ENCODE results near the gene AKR1D1. TPM values are rescaled to one million over a fixed set of nuclear protein-coding genes. Genes with fewer than 3 reads are reported as not detected.
"Not testable (repeated sequence)": the region's sequence is repeated elsewhere in the genome, so short reads cannot be mapped to it uniquely, and the experiment has no call there.

AKR1D1 gene, protein sequence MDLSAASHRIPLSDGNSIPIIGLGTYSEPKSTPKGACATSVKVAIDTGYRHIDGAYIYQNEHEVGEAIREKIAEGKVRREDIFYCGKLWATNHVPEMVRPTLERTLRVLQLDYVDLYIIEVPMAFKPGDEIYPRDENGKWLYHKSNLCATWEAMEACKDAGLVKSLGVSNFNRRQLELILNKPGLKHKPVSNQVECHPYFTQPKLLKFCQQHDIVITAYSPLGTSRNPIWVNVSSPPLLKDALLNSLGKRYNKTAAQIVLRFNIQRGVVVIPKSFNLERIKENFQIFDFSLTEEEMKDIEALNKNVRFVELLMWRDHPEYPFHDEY
- total RNA-seq: not detected

DNA sequence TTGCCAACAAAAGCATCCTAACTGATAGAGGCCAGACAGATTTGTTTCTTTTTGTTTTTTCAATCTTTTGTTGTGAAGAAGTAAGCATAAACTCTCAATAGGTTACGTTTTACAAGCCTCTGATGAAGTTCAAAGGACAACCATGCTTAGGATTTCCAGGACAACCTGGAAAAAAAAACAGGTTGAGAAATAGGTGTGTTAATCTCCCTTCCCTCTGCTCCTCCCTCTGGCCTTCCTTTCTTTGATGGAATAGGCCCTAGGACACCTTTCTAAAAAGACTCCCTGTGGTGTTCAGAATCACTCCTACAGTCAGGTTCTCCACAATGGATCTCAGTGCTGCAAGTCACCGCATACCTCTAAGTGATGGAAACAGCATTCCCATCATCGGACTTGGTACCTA lies at the start of gene AKR1D1:
TSS of gene AKR1D1 (plus strand) at position 264 of the 400 bp plus-strand sequence. CDS start at position 324, 60 bp downstream.
- ChIA-PET POLR2A (no interaction called here), CTCF (no interaction called here)
- Mint-ChIP-seq H3K4me3 (no peak within 1 kb of the TSS), H3K27me3 (peaks cover 2% of the 10 kb centered on the region), H3K4me1 (no peaks in the 10 kb centered on the region), H3K36me3 (ENCODE audit: low read depth) (no peaks in the 10 kb centered on the region), H3K27ac (no peak within 1 kb of the TSS), H3K9me3 (no peaks in the 10 kb centered on the region)
- DNase-seq: no peak

DNA sequence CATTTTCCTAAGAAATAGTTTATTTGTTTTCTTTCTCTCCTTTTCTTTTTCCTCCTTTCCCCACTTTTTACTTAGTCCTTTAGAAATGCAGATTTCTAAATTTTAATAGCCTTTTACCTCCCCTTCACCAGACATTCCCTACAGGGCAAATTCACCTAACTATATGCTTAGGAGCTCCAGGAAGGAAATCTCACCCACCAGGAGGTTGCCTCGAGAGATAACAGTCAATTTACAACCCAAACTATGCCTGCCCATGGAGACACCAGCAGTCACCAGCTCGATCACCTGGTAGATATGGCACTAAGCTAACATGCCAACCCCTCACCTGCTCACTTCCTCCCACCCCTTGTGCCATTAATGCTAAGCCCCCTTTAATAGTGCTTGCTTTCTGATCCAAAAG lies 49.2 kb upstream of the AKR1D1 start:
- Mint-ChIP-seq H3K4me3 (no peak overlapping the region), H3K9me3 (peaks cover 14% of the 10 kb centered on the region)

DNA sequence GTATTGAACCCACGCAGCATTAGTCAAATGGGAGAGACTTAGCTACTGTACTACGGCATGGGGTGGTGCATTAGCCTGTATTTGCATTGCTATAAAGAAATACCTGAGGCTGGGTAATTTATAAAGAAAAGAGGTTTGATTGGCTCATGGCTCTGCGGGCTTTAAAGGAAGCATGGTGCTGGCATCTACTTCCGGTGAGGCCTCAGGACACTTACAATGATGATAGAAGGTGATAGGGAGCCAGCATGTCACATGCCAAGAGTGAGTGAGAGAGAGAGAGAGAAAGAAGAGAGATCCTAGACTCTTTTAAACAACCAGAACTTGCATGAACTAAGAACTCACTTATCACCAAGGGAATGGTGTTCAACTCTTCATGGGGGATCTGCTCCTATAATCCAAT lies 47.1 kb upstream of the AKR1D1 start:
- H3K4me1 Mint-ChIP-seq: peaks cover 4% of the 10 kb centered on the region
- H3K27ac Mint-ChIP-seq: no peak overlapping the region
- H3K4me3 Mint-ChIP-seq: no peak overlapping the region
- H3K9me3 Mint-ChIP-seq: peaks cover 6% of the 10 kb centered on the region
- DNase-seq: no peak
- ChIA-PET POLR2A (no interaction called here), CTCF (interaction anchor here (1.2 kb wide), 1 partner anchor 10 kb away, joined by 3 read pairs; no protein-coding TSS in a partner anchor)
- H3K36me3 Mint-ChIP-seq (ENCODE audit: low read depth): no peaks in the 10 kb centered on the region
- H3K27me3 Mint-ChIP-seq: peaks cover 4% of the 10 kb centered on the region

More for the DNA sequence above, 49.2 kb upstream of the AKR1D1 start:
- Mint-ChIP-seq H3K36me3 (ENCODE audit: low read depth) (no peaks in the 10 kb centered on the region), H3K27me3 (peaks cover 4% of the 10 kb centered on the region), H3K4me1 (peaks cover 7% of the 10 kb centered on the region), H3K27ac (no peak overlapping the region)
- ChIA-PET POLR2A (no interaction called here), CTCF (interaction anchor here (1.2 kb wide), 1 partner anchor 16 kb away, joined by 4 read pairs; no protein-coding TSS in a partner anchor)
- DNase-seq: no peak

DNA sequence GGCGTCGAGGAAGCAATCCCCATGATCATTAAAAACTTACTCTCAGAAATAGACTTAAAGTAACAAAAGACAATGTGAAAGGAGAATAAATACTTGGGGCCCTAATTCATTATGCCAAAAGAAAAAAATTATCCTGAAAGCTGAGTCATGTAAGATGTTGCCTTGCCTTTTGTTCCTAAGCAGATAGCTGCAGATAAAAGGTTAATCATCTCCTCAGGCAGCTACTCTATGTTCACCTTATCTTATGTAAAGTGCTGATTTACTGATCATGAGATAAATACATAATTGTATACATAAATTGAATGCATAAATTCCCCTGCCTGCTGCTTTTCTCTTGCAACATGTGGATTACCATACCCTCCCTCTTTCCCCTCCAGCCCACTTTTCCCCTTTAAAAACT lies 46.3 kb upstream of the AKR1D1 start:
- no peaks in the 10 kb centered on the region for H3K36me3 Mint-ChIP-seq (ENCODE audit: low read depth)
- POLR2A ChIA-PET: no interaction called here
- H3K9me3 Mint-ChIP-seq: peaks cover 9% of the 10 kb centered on the region
- peaks cover 4% of the 10 kb centered on the region for H3K27me3 Mint-ChIP-seq
- no peak overlapping the region for H3K4me3 Mint-ChIP-seq
- no peak overlapping the region for H3K27ac Mint-ChIP-seq
- CTCF ChIA-PET: no interaction called here
- H3K4me1 Mint-ChIP-seq: no peaks in the 10 kb centered on the region
- no peak for DNase-seq

DNA sequence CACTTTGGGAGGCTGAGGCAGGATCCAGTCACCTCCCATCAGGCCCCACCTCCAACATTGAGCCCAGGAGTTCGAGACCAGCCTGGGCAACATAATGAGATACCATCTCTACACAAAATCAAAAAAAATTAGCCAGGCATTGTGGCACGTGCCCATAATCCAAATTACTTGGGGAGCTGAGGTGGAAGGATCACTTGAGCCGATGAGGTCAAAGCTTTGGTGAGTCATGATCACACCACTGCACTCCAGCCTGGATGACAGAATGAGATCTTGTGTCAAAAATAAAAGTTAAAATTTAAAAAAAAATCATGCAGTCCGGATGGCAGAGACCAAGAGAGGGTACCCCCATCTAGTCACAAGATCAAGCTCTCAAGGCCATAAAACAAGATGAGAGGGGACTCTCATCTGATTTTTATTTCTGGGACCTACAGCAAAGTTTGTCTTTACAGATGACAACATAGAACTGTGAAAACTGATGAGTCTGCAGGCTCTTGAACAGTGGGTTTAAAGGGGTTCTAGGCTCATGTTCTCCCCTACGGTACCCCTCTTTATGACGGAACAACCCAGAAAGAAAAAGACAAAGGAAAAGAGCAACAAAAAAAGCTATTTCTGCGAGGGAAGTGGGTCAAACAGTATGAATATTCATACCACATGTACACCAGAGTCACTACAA lies 45.4 kb upstream of the AKR1D1 start:
- POLR2A ChIA-PET: no interaction called here
- no peaks in the 10 kb centered on the region for H3K4me1 Mint-ChIP-seq
- CTCF ChIA-PET: no interaction called here
- peaks cover 7% of the 10 kb centered on the region for H3K9me3 Mint-ChIP-seq
- no peaks in the 10 kb centered on the region for H3K36me3 Mint-ChIP-seq (ENCODE audit: low read depth)
- no peak overlapping the region for H3K4me3 Mint-ChIP-seq
- H3K27ac Mint-ChIP-seq: no peak overlapping the region
- H3K27me3 Mint-ChIP-seq: peaks cover 4% of the 10 kb centered on the region
- no peak for DNase-seq

DNA sequence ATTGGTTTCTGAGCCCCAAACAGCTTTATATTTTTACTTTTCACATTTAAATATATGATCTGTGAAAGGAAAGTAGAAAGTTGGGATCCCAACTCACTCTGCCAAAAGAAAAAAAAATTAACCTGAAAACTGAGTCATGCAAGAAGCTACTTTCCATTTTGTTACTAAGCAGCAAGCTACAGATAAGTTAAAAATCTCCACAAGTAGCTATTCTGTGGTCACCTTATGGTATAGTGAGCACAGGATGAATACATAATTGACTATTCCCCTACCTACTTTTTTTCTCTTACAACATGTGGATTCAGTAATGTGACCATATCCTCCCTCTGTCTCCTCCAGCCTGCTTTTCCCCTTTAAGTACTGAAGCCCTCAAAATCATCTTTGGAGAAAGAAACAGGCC lies 44.1 kb upstream of the AKR1D1 start:
- POLR2A ChIA-PET: no interaction called here

DNA sequence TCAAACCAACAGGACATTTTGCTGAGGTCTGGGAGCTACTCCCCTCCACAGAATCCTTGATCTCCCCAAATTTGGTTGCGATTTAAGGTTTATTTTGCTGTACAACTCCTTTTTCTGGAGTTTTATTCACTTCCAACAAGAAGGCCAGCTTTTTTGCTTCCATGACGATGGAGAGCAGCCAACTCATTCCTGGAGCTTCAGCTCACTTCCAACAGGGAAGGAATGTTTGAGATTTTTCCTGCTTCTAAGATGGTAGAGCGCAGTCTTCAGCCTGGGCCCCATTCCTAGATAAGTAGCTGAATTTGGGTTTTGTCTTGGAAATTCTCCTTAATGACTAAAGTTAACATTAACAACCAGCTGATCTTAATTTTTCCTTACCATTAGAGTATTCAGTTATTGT lies 43.5 kb upstream of the AKR1D1 start:
- peaks cover 4% of the 10 kb centered on the region for H3K36me3 Mint-ChIP-seq (ENCODE audit: low read depth)
- peaks cover 9% of the 10 kb centered on the region for H3K27me3 Mint-ChIP-seq
- ChIA-PET CTCF (interaction anchor here (1.1 kb wide), 1 partner anchor 706 kb away, joined by 3 read pairs; no protein-coding TSS in a partner anchor), POLR2A (no interaction called here)
- peaks cover 12% of the 10 kb centered on the region for H3K9me3 Mint-ChIP-seq
- no peak for DNase-seq
- H3K4me1 Mint-ChIP-seq: no peaks in the 10 kb centered on the region
- H3K4me3 Mint-ChIP-seq: no peak overlapping the region
- no peak overlapping the region for H3K27ac Mint-ChIP-seq

More for the DNA sequence above, 44.1 kb upstream of the AKR1D1 start:
- Mint-ChIP-seq H3K4me3 (no peak overlapping the region), H3K9me3 (peaks cover 12% of the 10 kb centered on the region), H3K36me3 (ENCODE audit: low read depth) (peaks cover 4% of the 10 kb centered on the region), H3K27me3 (peaks cover 9% of the 10 kb centered on the region), H3K27ac (no peak overlapping the region), H3K4me1 (no peaks in the 10 kb centered on the region)
- CTCF ChIA-PET: no interaction called here
- no peak for DNase-seq

DNA sequence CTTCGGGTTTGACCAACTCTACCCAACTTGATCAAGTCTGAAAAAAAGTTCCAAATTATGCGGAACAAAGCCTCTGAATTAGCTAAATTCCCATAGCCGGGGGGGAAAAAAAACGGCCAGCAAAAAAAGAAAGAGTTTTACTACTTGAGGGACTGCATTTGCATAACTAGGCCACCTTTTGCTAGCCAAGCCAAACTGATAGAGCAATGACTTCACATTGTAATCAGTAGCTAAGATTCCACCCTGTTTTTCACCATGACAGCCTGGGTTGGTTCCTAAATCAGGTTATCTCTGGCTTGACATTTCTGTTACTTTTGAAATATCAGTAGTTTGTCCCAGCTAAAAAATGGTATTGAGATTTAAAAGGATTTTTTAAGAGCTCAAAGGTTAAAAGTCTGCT lies 43.0 kb upstream of the AKR1D1 start:
- H3K27ac Mint-ChIP-seq: no peak overlapping the region
- ChIA-PET CTCF (interaction anchor here (1.1 kb wide), 1 partner anchor 705 kb away, joined by 3 read pairs; no protein-coding TSS in a partner anchor), POLR2A (no interaction called here)
- H3K4me1 Mint-ChIP-seq: no peaks in the 10 kb centered on the region
- H3K27me3 Mint-ChIP-seq: peaks cover 9% of the 10 kb centered on the region
- H3K4me3 Mint-ChIP-seq: no peak overlapping the region
- DNase-seq: no peak
- H3K9me3 Mint-ChIP-seq: peaks cover 12% of the 10 kb centered on the region
- H3K36me3 Mint-ChIP-seq (ENCODE audit: low read depth): peaks cover 4% of the 10 kb centered on the region

DNA sequence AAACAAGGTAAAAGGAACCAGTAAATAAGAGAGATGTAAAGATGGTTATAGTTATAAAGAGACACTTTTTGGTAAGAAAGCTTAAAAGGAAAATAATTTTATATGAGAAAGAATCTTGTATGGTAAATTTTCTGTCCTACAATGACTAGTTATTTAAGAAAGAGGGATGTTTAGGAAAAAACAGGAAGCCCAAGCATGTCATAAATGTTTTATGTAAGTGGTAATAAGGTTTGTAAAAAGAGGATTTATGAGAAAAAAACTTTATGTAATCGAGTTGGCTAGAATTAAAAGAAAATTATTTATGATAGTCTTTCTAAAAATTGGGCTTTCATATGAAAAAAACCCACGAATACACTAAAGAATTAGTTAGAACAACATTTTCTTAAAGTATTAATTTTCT lies 40.1 kb upstream of the AKR1D1 start:
- POLR2A ChIA-PET: no interaction called here
- Mint-ChIP-seq H3K36me3 (ENCODE audit: low read depth) (peaks cover 4% of the 10 kb centered on the region), H3K4me1 (no peaks in the 10 kb centered on the region), H3K27ac (no peak overlapping the region), H3K9me3 (peaks cover 12% of the 10 kb centered on the region), H3K27me3 (peaks cover 27% of the 10 kb centered on the region), H3K4me3 (no peak overlapping the region)
- DNase-seq: no peak
- CTCF ChIA-PET: no interaction called here

DNA sequence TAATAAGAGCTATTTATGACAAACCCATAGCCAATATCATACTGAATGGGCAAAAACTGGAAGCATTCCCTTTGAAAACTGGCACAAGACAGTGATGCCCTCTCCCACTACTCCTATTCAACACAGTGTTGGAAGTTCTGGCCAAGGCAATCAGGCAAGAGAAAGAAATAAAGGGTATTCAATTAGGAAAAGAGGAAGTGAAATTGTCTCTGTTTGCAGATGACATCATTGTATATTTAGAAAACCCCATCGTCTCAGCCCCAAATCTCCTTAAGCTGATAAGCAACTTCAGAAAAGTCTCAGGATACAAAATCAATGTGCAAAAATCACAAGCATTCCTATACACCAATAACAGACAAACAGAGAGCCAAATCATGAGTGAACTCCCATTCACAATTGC lies 36.2 kb upstream of the AKR1D1 start:
- H3K9me3 Mint-ChIP-seq: not testable (repeated sequence)

DNA sequence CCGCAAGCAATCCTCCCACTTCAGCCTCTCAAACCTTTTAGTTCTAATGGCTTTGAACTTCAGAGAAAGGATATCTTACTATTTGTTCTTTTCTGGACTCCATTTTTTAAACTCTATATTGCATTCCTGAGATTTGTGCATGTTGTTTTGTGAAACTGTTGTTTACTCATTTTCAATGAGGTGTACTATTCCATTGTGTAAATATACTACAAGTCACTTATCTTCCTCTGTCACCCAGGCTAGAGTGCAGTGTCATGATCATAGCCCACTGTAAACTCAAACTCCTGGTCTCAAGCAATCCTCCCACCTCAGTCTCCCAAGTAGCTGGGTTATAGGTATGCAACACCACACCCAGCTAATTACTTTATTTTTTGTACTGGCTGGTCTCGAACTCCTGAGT lies 31.4 kb upstream of the AKR1D1 start:
- H3K27me3 Mint-ChIP-seq: peaks cover 18% of the 10 kb centered on the region
- no peaks in the 10 kb centered on the region for H3K4me1 Mint-ChIP-seq
- ChIA-PET CTCF (no interaction called here), POLR2A (no interaction called here)
- H3K4me3 Mint-ChIP-seq: no peak overlapping the region
- H3K27ac Mint-ChIP-seq: no peak overlapping the region
- H3K36me3 Mint-ChIP-seq (ENCODE audit: low read depth): no peaks in the 10 kb centered on the region
- H3K9me3 Mint-ChIP-seq: no peaks in the 10 kb centered on the region
- DNase-seq: no peak

More for the DNA sequence above, 36.2 kb upstream of the AKR1D1 start:
- DNase-seq; H3K36me3 Mint-ChIP-seq (ENCODE audit: low read depth); H3K4me3 Mint-ChIP-seq; CTCF ChIA-PET; H3K27ac Mint-ChIP-seq; POLR2A ChIA-PET; H3K4me1 Mint-ChIP-seq: not testable (repeated sequence)
- H3K27me3 Mint-ChIP-seq: peaks cover 32% of the 10 kb centered on the region

DNA sequence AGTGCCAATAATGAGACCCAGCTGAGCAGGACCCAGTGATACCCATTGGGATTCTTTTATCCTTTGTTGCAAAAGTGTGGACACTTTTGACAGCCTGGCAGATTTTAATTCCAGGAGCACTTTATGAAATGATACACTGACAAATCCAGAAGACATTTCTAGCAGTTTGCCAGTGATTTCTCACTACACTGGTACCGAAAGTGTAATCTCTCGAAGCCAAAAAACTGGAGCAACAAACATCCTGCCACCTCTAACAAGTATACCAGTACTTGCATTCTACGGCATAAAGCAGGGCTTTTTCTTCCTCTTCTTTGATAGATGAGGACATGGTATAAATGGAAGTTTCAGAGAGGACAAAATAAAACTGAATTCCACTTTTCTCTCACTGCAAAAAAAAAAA lies 28.4 kb upstream of the AKR1D1 start:
- peaks cover 4% of the 10 kb centered on the region for H3K9me3 Mint-ChIP-seq
- CTCF ChIA-PET: no interaction called here
- H3K27me3 Mint-ChIP-seq: peaks cover 8% of the 10 kb centered on the region
- no peak overlapping the region for H3K27ac Mint-ChIP-seq
- DNase-seq: no peak
- H3K36me3 Mint-ChIP-seq (ENCODE audit: low read depth): no peaks in the 10 kb centered on the region
- POLR2A ChIA-PET: no interaction called here
- no peak overlapping the region for H3K4me3 Mint-ChIP-seq
- no peaks in the 10 kb centered on the region for H3K4me1 Mint-ChIP-seq

DNA sequence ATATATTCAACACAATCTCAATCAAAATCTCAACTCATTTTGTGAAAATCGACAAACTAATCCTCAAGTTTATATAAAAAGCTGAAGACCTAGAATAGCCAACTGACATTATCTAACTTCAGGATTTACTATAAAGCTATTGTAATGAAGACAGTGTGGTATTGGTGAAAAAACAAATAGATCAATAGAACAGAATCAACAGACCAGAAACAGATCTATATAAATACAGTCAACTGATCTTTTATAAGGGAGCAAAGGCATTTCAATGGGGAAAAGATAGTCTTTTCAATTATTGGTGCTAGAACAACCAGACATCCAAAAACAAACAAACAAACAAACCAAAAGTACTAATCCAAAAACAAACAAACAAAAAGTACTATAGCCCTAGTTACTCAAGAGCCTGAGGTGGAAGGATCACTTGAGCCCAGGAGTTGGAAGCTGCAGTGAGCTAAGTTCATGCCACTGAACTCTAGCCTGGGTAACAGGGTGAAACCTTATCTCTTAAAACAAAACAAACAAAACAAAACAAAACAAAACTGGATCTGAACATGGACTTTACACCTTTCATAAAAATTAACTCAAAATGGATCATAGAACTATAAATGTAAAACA lies 26.6 kb upstream of the AKR1D1 start:
- H3K4me3 Mint-ChIP-seq: no peak overlapping the region
- no peaks in the 10 kb centered on the region for H3K4me1 Mint-ChIP-seq
- H3K27ac Mint-ChIP-seq: no peak overlapping the region
- peaks cover 4% of the 10 kb centered on the region for H3K9me3 Mint-ChIP-seq
- DNase-seq: no peak
- CTCF ChIA-PET: no interaction called here
- POLR2A ChIA-PET: no interaction called here
- H3K27me3 Mint-ChIP-seq: peaks cover 6% of the 10 kb centered on the region
- H3K36me3 Mint-ChIP-seq (ENCODE audit: low read depth): no peaks in the 10 kb centered on the region
